NCI-H1436 treated with DMSO at 0.1 percent for 48 hours (cell line): Measurements from ENCODE around the gene EP400.
"Not testable (repeated sequence)": the region's sequence is repeated elsewhere in the genome, so short reads cannot be mapped to it uniquely, and the experiment has no call there.

Experiments
- DNase-seq: peaks from one replicate; lab custom pipeline; 2025; lab: John Stamatoyannopoulos, UW

The EP400 gene

GRCh38 chr12:132045751-132046150 is 96.0 kb downstream of the EP400 start:
- DNase-seq, result no peak

- no peak for DNase-seq
Observed at GRCh38 chr12:132046561-132046960, 96.8 kb downstream of the EP400 start.

DNA sequence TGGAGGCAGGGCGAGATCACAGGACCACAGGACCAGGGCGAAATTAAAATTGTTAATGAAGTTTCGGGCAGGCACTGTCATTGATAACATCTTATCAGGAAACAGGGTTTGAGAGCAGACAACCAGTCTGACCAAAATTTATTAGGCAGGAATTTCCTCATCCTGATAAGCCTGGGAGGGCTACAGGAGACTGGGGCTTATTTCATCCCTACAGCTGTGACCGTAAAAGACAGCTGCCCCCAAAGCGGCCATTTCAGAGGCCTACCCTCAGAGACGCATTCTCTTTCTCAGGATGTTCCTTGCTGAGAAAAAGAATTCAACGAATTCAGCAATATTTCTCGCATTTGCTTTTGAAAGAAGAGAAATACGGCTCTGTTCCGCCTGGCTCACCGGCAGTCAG is 97.9 kb downstream of the EP400 start:
- not testable (repeated sequence) for DNase-seq

- no peak for DNase-seq
Observed at GRCh38 chr12:132049442-132049841, 99.7 kb downstream of the EP400 start.

DNA sequence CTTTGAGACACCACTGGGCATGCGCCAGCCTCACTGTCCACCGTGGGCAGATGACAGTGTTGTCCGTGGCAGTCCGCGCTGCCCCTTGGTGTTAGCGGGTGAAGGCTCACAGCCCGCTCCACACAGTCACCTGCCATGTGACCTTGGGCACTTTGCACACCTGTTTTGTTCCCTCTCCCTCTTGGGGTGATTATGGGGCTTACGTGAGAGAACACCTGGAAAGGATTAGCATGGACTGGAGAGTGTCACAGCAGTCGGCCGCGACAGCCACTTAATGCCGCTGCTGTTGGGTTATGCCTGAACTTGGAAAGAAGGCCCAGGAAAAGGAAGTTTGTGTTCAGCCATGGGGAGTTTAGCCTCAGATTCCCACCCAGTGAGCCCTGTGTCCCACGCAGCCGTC is 100.1 kb downstream of the EP400 start:
- no peak for DNase-seq

DNA sequence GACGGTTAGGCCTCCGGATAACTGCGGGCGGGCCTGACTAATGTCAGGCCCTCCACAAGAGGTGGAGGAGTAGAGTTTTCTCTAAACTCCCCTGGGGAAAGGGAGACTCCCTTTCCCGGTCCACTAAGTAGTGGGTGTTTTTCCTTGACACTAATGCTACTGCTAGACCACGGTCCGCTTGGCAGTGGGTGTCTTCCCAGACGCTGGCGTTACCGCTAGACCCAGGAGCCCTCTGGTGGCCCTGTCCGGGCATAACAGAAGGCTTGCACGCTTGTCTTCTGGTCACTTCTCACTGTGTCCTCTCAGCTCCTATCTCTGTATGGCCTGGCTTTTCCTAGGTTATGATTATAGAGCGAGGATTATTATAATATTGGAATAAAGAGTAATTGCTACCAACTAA is 102.0 kb downstream of the EP400 start:
- DNase-seq, result not testable (repeated sequence)

DNA sequence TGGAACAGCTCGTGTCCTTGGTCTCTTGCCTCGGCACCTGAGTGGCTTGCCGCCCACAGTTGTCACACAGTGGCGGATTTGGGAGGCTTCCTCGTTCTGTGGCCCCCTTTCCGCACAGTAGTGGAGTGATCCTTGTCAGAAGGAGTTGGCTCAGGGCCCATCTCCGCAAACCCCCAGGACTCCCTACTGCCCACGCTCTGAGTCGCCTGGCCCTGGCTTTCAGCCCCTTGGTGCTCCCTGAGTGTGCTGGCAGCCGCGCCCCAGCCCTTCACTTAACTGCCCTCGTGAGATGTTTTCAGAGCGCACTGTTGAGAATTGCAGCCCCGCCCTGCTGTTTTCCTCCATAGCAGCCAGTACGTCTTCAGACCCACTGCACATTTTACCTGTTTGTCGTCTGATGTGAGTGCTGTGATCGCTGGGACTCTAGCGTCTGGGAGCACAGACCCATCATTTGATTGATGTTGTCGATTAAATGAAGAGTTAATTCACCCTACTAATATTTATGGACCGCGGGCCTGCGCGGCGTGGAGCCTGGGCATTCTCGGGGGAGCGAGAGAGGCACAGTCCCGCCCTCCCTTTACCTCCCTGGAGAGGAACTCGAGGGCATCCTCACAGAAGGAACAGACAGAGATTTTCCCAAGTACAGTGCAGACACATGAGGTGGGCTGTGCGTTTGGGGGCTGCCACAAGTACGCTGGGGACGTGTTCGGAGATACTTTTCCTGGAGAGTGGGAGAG is 102.6 kb downstream of the EP400 start:
- DNase-seq, result no peak

GRCh38 chr12:132053338-132054330 is 103.9 kb downstream of the EP400 start:
- no peak for DNase-seq

- no peak for DNase-seq
Observed at GRCh38 chr12:132054983-132055382, 105.2 kb downstream of the EP400 start.

- DNase-seq, result no peak
Observed at GRCh38 chr12:132055535-132056096, 105.9 kb downstream of the EP400 start.

- DNase-seq, result no peak
Observed at GRCh38 chr12:132056320-132056719, 106.6 kb downstream of the EP400 start.

- no peak for DNase-seq
Observed at GRCh38 chr12:132056951-132057350, 107.2 kb downstream of the EP400 start.

- no peak for DNase-seq
Observed at GRCh38 chr12:132057691-132058090, 107.9 kb downstream of the EP400 start.

GRCh38 chr12:132061197-132061596 is 111.5 kb downstream of the EP400 start:
- DNase-seq, result no peak

DNA sequence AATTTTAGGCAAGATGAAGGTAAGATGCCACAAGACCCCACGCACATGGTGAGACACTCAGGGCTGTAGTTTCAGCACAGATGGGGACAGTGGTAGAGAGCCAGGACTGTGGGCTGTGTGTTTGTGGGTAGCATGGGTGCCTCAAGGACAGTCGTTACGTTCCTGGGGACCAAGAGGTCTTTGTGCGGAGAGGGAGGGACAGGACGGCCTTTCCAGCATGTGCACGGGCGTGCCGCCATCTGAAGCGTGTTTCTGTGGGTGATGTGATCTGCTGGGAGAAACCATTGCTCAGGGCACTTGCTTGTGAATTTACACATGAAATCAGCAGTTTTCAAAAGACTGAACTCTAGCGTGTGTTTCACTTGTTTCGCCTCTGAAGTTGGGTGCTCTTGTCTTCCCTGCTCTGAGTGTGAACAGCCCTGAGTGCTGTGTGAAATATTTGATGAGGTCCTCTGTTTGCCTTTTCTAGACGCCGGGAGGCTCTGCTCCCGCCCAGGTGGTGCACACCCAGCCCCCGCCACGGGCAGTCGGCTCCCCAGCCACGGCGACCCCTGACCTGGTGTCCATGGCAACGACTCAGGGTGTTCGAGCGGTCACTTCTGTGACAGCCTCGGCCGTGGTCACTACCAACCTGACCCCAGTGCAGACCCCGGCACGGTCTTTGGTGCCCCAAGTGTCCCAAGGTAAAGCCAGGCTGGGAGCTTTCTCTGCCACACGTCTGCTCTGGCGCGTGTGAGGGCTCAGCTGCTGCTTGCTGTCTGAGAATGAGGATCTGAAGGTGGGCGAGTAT is 112.1 kb downstream of the EP400 start:
- no peak for DNase-seq

DNA sequence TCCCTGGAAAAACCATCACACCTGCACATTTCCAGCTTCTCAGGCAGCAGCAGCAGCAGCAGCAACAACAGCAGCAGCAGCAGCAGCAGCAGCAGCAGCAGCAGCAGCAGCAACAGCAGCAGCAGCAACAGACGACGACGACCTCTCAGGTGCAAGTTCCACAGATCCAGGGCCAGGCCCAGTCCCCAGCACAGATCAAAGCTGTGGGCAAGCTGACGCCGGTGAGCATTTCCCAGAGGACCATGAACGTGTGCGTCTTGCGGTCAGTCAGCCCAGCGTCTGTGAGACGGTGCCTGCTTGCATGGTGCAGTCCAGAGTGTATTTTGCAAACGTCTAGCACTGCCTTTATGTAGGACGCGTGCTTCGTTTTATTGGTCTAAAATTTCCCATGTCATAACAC is 112.7 kb downstream of the EP400 start:
- no peak for DNase-seq

GRCh38 chr12:132063491-132063890 is 113.7 kb downstream of the EP400 start:
- no peak for DNase-seq

DNA sequence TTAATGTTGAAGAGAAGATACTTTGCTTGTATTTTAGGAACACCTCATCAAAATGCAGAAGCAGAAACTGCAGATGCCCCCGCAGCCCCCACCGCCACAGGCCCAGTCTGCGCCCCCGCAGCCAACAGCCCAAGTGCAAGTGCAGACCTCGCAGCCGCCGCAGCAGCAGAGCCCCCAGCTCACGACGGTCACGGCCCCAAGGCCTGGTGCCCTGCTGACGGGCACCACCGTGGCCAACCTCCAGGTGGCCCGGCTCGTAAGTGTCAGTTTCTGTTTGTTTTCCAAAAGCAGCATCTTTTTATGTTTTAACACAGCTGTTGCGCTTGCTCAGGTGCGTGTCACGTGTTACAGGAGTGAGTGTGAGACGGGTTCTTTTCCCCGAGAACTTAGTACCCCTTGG is 114.9 kb downstream of the EP400 start:
- DNase-seq, result no peak

DNA sequence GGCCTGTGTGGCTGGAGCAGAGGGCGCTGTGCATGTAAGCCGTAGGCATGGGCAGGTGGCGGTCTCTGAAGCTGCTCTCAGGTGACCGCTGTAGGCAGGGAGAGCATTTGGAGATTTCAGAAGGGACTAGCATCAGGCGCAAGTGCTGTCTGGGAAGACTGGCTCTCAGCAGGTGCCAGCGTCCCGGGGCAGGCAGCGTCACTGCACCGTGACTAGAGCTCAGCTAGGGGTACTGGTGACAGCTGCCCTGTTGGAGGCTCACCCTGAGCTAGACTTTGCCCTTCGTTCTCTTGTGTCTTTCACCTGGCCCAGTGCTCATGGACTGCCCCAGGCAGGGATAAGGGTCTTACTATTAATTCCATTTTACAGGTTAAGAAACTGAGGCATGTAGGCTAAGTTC is 115.5 kb downstream of the EP400 start:
- DNase-seq, result no peak

- no peak for DNase-seq
Observed at GRCh38 chr12:132065609-132066344, 116.0 kb downstream of the EP400 start.

DNA sequence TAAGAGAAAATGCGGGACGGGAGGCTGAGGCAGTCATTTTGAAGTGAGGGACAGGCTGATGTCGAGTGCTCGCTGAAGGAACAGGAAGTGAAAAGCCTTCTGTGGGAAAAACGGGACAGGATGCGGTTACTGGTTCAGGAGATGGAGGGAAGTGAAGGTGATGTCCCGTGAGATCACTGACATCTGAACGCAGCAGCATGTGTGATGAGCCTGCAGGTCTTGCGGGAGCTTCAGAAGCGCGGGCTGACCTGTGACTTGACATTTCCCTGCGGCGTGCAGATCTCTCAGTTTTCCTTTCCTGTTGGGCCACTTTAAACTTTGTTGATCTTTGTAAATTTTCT is 116.6 kb downstream of the EP400 start:
- no peak for DNase-seq
